NCI-H82 treated with DMSO at 0.1 percent for 48 hours (cell line): ENCODE measurements around the gene ATP5MK.
A peak's percentile ranks its signal among the peaks of the same experiment; 100 is the strongest.
"Not testable (repeated sequence)": the region's sequence is repeated elsewhere in the genome, so short reads cannot be mapped to it uniquely, and the experiment has no call there.

Experiments
- DNase-seq: peaks from one replicate; lab custom pipeline; 2025; ENCODE audit not compliant: unreplicated experiment; lab: John Stamatoyannopoulos, UW

The ATP5MK gene

GRCh38 chr10:103397191-103397825, 1.0 kb upstream of the ATP5MK start:
- no peak for DNase-seq

GRCh38 chr10:103396789-103397087, 463 bp upstream of the ATP5MK start:
- no peak for DNase-seq

DNA sequence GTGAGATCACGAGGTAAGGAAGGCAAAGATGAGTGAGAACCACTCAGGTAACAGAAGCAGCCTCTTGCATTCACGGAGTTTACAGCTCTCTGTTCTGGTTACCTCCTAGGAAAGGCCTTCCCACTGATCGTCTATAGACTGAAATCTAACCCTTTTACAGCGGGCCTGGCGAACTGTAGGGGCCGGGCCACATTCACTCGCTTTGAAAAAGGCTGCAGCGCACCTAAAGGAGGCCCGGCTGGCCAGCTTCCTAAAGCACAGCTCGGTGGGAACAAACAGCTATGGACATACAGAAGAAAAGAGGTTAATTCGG, 565 bp downstream of the ATP5MK start:
- no peak for DNase-seq

DNA sequence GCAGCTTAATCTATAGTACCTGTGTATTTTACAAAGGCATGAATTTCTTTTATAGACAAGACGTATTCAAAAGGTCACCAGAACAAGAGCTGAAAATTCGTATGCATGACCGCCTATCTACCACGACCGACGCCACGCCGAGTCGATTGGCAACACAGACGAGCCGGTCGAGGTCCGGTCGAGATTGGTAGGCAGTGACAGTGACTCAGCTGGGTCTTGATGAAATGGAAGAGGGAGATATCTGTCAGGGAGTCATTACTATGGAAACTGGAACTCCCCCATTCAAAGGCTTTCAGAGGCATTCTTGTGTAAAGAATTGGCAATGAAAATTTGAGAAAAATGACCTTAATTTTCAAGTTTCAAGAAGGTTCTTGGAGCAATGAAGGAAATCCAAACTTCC, 2.1 kb downstream of the ATP5MK start:
- DNase-seq = no peak

GRCh38 chr10:103382769-103383168, 13.5 kb downstream of the ATP5MK start:
- DNase-seq = no peak

GRCh38 chr10:103374263-103374662, 22.0 kb downstream of the ATP5MK start:
- no peak for DNase-seq

GRCh38 chr10:103373544-103373943, 22.7 kb downstream of the ATP5MK start:
- no peak for DNase-seq

- DNase-seq = peak; percentile 89
These were observed 28.3 kb downstream of the ATP5MK start, which contains the start of gene TAF5 for GRCh38 chr10:103367782-103368518. TAF5 (plus strand) TSS chr10:103367976; CDS start chr10:103367990, 14 bp downstream.

DNA sequence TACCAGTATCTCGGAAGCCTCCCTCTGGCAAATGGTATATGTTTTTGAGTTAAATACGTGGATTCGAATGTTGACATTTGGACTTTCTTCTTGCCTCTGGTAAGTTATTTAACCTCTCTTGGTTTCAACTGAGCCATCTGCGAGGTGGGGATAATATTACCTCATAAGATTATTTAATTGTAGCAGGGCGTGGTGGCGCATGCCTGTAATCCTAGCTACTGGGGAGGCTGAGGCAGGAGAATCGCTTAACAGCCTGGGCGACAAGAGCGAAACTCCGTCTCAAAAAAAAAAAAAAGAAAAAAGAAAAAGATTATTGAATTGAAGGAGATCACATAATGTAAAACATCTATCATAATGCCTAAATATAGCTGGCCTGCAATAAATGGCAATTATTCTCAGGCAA, 28.9 kb downstream of the ATP5MK start:
- no peak for DNase-seq

DNA sequence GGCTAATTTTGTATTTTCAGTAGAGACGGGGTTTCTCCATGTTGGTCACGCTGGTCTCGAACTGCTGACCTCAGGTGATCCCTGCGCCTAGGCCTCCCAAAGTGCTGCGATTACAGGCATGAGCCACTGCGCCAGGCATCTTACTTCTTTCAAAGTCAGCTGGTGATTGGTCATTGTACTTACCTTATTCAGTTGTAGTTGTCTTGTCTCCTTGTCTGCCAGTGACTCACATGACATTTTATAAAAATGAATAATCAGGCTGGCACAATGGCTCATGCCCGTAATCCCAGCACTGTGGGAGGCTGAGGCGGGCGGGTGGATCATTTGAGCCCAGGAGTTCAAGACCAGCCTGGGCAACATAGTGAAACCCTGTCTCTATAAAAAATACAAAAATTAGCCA, 35.5 kb downstream of the ATP5MK start:
- DNase-seq = not testable (repeated sequence)

- DNase-seq = not testable (repeated sequence)
These were observed 36.8 kb downstream of the ATP5MK start for GRCh38 chr10:103359493-103359892.

- DNase-seq = no peak
These were observed 40.2 kb downstream of the ATP5MK start for GRCh38 chr10:103355906-103356599.

- DNase-seq = not testable (repeated sequence)
These were observed 41.7 kb downstream of the ATP5MK start for GRCh38 chr10:103354567-103354966.

GRCh38 chr10:103353281-103353680, 43.0 kb downstream of the ATP5MK start:
- DNase-seq = no peak

GRCh38 chr10:103350517-103351260, 45.6 kb downstream of the ATP5MK start, which contains the start of gene PCGF6:
PCGF6 (minus strand) TSS chr10:103351140; CDS start chr10:103351066, 74 bp downstream.
- peak; percentile 58 for DNase-seq

GRCh38 chr10:103350175-103350516, 46.1 kb downstream of the ATP5MK start:
- no peak for DNase-seq
